Aorta (tissue), 5 donors: ENCODE data around the gene TTC7B. TPM values are rescaled to one million over a fixed set of nuclear protein-coding genes. Genes with fewer than 3 reads are reported as not detected.

ENCODE experiments used
- ATAC-seq: fragments of 200-7000 bp; cut with Tn5 transposase; one replicate; pipeline ENCODE4 v1.9.1; 2022; ENCODE audit warnings: moderate library complexity; ENCODE audit not compliant: low FRiP score
- DNase-seq, 2 donors: peaks; one replicate each; pipeline ENCODE4 v3.0.0-alpha.2; 2020
- H3K27ac ChIP-seq, 2 donors: one replicate each; pipeline ENCODE4 v1.5.1; 2013; ENCODE audit warnings: low read length in 2 of 2, mild to moderate bottlenecking in 2 of 2, moderate library complexity in 2 of 2, control low read depth in 1 of 2, inconsistent platforms in 1 of 2, low read depth in 1 of 2
- H3K27me3 ChIP-seq, 2 donors: one replicate each; pipeline ENCODE4 v1.6.1; 2013; ENCODE audit warnings: control low read depth in 1 of 2, low read length in 1 of 2, mild to moderate bottlenecking in 1 of 2, moderate library complexity in 1 of 2; ENCODE audit not compliant: insufficient read depth in 2 of 2, control insufficient read depth in 1 of 2
- H3K36me3 ChIP-seq, 2 donors: one replicate each; pipeline ENCODE4 v1.6.1; 2013; ENCODE audit warnings: control low read depth in 1 of 2, low read length in 1 of 2, mild to moderate bottlenecking in 1 of 2; ENCODE audit not compliant: insufficient read depth in 2 of 2, control insufficient read depth in 1 of 2
- H3K4me1 ChIP-seq, 2 donors: one replicate each; pipeline ENCODE4 v1.6.1; 2013; ENCODE audit warnings: low read length in 2 of 2, control low read depth in 1 of 2, mild to moderate bottlenecking in 1 of 2, moderate library complexity in 1 of 2; ENCODE audit not compliant: insufficient read depth in 2 of 2, control insufficient read depth in 1 of 2
- H3K4me3 ChIP-seq, 2 donors: one replicate each; pipeline ENCODE4 v1.5.1; 2013; ENCODE audit warnings: low read length in 2 of 2, control low read depth in 1 of 2, mild to moderate bottlenecking in 1 of 2
- H3K9me3 ChIP-seq: one replicate; pipeline ENCODE4 v1.6.1; 2013; ENCODE audit warnings: mild to moderate bottlenecking, low read length; ENCODE audit not compliant: control insufficient read depth
- WGBS, 2 donors: extraction: QIAGEN DNeasy Blood & Tissue Kit; methylation state at CpG; one replicate each; pipeline ENCODE4 v1.1.7; 2013; 5-methylcytosine and 5-hydroxymethylcytosine counted together
- intact Hi-C, 2 donors: fragments of 100-400 bp; cut with DNase I; formaldehyde crosslinking; loops; one replicate each; pipeline versions ENCODE4 v1.14.2 to v1.15.0; 2022
- polyA plus RNA-seq, 2 donors: library from polyadenylated mRNA; stranded (reverse); fragments of 200-250 nt; gene quantifications; one replicate each; pipeline ENCODE4 v1.2.3, GENCODE V29; 2013
- total RNA-seq, 2 donors: library from RNA; stranded (reverse); fragmentation: NEBNext Ultra II Directional; extraction: Animal tissue kit (Norgen Biotek cat#: 25700); gene quantifications; one replicate each; pipeline ENCODE4 v1.2.1, GENCODE V29; 2021
- donor health status: healthy with polysubstance abuse.
- donor health status: Bipolar disorder and iron deficiency.
- donor health status: DM: no; HTN: no; CAD: no.
- donor health status: DM: no; HTN: no; CAD: no.
- donor health status: DM: yes; HTN: yes; CAD: no.

The TTC7B gene
- total and polyA plus RNA-seq, 4 donors = 17.9 to 57.4 (median 40.1) TPM

DNA sequence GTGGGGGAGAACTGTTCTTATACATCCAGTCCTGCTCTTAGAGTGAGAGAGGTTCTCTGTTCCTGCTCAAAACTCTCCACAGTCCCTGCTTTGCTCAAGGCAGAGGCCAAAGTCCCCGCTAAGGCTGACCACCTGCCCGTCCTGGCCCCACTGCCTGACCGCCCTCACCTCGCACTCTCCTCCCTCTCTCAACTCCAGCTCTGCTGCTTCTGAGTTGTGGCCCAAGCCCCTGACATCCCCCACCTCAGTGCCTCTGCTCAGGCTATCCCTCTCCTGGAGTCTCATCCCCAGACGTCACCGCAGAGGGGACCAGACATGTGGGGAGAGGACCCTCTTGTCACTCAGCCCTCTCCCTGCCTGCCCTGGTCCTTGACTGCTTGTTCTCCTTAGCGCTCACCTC, 308.8 kb downstream of the TTC7B start:
- no peak for ATAC-seq
- H3K4me1 ChIP-seq = no peaks in the 10 kb centered on the region
- H3K4me3 ChIP-seq = no peak overlapping the region
- DNase-seq = no peak
- H3K27me3 ChIP-seq = no peaks in the 10 kb centered on the region
- 92 to 95% methylated on average over 7 of the region's 7 CpGs for WGBS, 2 donors
- H3K27ac ChIP-seq = no peak overlapping the region
- intact Hi-C loops = no loop called here
- H3K9me3 ChIP-seq = no peaks in the 10 kb centered on the region
- H3K36me3 ChIP-seq = no peaks in the 10 kb centered on the region

- Histone ChIP-seq H3K9me3 (no peaks in the 10 kb centered on the region), H3K4me3 (no peak overlapping the region), H3K36me3 (no peaks in the 10 kb centered on the region), H3K4me1 (no peaks in the 10 kb centered on the region), H3K27ac (no peak overlapping the region), H3K27me3 (no peaks in the 10 kb centered on the region)
- 80 to 85% methylated on average over 6 of the region's 6 CpGs for WGBS, 2 donors
- intact Hi-C loops = no loop called here
- ATAC-seq (no peak), DNase-seq (no peak)
Measured at GRCh38 chr14:90506748-90507147, 309.5 kb downstream of the TTC7B start.

DNA sequence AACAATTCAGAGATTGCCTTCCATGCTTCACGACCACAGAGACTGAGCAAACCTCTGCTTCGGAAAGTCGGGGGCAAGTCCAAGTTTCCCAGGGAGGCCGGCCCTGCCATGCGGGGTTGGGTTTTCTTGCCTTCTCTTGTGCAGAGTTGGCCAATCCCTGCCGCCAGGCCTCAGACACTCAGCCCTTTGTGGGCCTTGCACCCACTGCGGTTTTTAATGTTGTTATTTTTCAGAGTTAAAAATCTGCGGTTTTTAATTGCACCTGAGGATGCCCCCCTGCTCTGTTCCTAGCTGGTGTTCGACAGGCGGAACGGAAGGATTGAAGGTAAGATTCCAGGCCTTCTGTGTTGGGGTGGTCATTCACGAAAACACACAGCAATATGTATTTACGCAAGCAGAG, 310.7 kb downstream of the TTC7B start:
- WGBS, 2 donors = 91 to 95% methylated on average over 13 of the region's 13 CpGs
- no peaks in the 10 kb centered on the region for H3K36me3 ChIP-seq
- no peaks in the 10 kb centered on the region for H3K4me1 ChIP-seq
- intact Hi-C loops = no loop called here
- ATAC-seq (no peak), DNase-seq (peak in 1 of 2 donors; percentile 49)
- no peak overlapping the region for H3K27ac ChIP-seq
- no peaks in the 10 kb centered on the region for H3K27me3 ChIP-seq
- no peaks in the 10 kb centered on the region for H3K9me3 ChIP-seq
- no peak overlapping the region for H3K4me3 ChIP-seq

- no peak overlapping the region for H3K4me3 ChIP-seq
- H3K4me1 ChIP-seq = no peaks in the 10 kb centered on the region
- no peaks in the 10 kb centered on the region for H3K9me3 ChIP-seq
- no peaks in the 10 kb centered on the region for H3K36me3 ChIP-seq
- DNase-seq = peak in 1 of 2 donors; percentile 59
- no peaks in the 10 kb centered on the region for H3K27me3 ChIP-seq
- intact Hi-C loops = no loop called here
- no peak for ATAC-seq
- no peak overlapping the region for H3K27ac ChIP-seq
- WGBS, 2 donors = 95 to 97% methylated on average over 8 of the region's 8 CpGs
Measured at GRCh38 chr14:90504643-90505042, 311.6 kb downstream of the TTC7B start.

- WGBS, 2 donors = 59 to 65% methylated on average over 5 of the region's 5 CpGs
- DNase-seq = peak in 1 of 2 donors; percentile 73
Measured at GRCh38 chr14:90503582-90503981, 312.6 kb downstream of the TTC7B start.

GRCh38 chr14:90502760-90503159, 313.5 kb downstream of the TTC7B start:
- no peak overlapping the region for H3K4me3 ChIP-seq
- no peaks in the 10 kb centered on the region for H3K36me3 ChIP-seq
- intact Hi-C loops = no loop called here
- H3K4me1 ChIP-seq = no peaks in the 10 kb centered on the region
- no peaks in the 10 kb centered on the region for H3K9me3 ChIP-seq
- H3K27ac ChIP-seq = no peak overlapping the region
- H3K27me3 ChIP-seq = no peaks in the 10 kb centered on the region
- no peak for DNase-seq
- no peak for ATAC-seq

More at GRCh38 chr14:90503582-90503981, 312.6 kb downstream of the TTC7B start:
- Histone ChIP-seq H3K27me3 (no peaks in the 10 kb centered on the region), H3K4me3 (no peak overlapping the region), H3K27ac (no peak overlapping the region), H3K4me1 (no peaks in the 10 kb centered on the region), H3K9me3 (no peaks in the 10 kb centered on the region), H3K36me3 (no peaks in the 10 kb centered on the region)
- intact Hi-C loops = no loop called here
- no peak for ATAC-seq

GRCh38 chr14:90500665-90501370, 315.4 kb downstream of the TTC7B start:
- intact Hi-C loops = no loop called here
- DNase-seq = peak in 1 of 2 donors; percentile 69
- Histone ChIP-seq H3K4me1 (no peaks in the 10 kb centered on the region), H3K36me3 (no peaks in the 10 kb centered on the region), H3K9me3 (no peaks in the 10 kb centered on the region), H3K4me3 (no peak overlapping the region), H3K27me3 (no peaks in the 10 kb centered on the region), H3K27ac (no peak overlapping the region)
- whole genome bisulfite sequencing, 2 donors = 76% methylated on average over 19 of the region's 19 CpGs
- ATAC-seq = no peak

GRCh38 chr14:90499908-90500664, 316.1 kb downstream of the TTC7B start:
- Histone ChIP-seq H3K4me3 (no peak overlapping the region), H3K27me3 (no peaks in the 10 kb centered on the region), H3K9me3 (no peaks in the 10 kb centered on the region), H3K27ac (no peak overlapping the region), H3K36me3 (no peaks in the 10 kb centered on the region), H3K4me1 (no peaks in the 10 kb centered on the region)
- peak in 1 of 2 donors; percentile 36 for DNase-seq
- intact Hi-C loops = no loop called here
- no peak for ATAC-seq
- 71 to 77% methylated on average over 10 of the region's 10 CpGs for WGBS, 2 donors

- ATAC-seq = no peak
- intact Hi-C loops = no loop called here
- Histone ChIP-seq H3K4me3 (no peak overlapping the region), H3K4me1 (no peaks in the 10 kb centered on the region), H3K36me3 (no peaks in the 10 kb centered on the region), H3K27me3 (no peaks in the 10 kb centered on the region), H3K9me3 (no peaks in the 10 kb centered on the region), H3K27ac (no peak overlapping the region)
- 91% methylated on average over 6 of the region's 6 CpGs for WGBS, 2 donors
- DNase-seq = peak in 1 of 2 donors; percentile 35
Measured at GRCh38 chr14:90499121-90499520, 317.1 kb downstream of the TTC7B start.
